Neural progenitor cell (in vitro differentiated cells): Measurements from ENCODE around the gene MKS1.

ENCODE experiments used
- EZH2 ChIP-seq: fragments of 200-600 bp; sonication (generic); IDR thresholded peaks from 2 replicates; pipeline ENCODE4 v1.6.1; 2017; ENCODE audit warnings: antibody characterized with exemption, mild to moderate bottlenecking, moderate library complexity
- TF ChIP-seq, protein P1 (sequence below): fragments of 200-600 bp; sonication (generic); IDR thresholded peaks from 2 replicates; pipeline ENCODE4 v1.5.1; 2017; ENCODE audit warnings: antibody characterized with exemption, mild to moderate bottlenecking

DNA sequence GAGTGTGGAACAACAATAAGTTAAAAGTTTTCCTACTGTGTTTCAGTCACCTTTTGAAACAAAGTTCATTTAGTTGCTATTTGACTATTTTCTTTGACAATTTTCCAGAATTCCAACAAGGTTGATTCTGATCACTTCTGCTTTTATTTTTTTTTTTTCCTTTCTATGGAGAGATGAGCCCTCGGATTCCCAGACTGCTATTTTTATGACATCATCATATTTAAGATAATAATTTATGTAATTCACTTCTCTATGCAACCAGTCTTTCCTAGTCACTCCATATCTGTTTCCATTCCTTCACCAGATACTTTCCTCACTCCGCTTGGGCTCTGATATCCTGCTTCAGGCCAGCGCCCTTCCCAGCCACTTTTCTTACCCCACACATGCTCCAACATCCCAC is 44.2 kb downstream of the MKS1 start:
- TF ChIP-seq, protein P1, sequence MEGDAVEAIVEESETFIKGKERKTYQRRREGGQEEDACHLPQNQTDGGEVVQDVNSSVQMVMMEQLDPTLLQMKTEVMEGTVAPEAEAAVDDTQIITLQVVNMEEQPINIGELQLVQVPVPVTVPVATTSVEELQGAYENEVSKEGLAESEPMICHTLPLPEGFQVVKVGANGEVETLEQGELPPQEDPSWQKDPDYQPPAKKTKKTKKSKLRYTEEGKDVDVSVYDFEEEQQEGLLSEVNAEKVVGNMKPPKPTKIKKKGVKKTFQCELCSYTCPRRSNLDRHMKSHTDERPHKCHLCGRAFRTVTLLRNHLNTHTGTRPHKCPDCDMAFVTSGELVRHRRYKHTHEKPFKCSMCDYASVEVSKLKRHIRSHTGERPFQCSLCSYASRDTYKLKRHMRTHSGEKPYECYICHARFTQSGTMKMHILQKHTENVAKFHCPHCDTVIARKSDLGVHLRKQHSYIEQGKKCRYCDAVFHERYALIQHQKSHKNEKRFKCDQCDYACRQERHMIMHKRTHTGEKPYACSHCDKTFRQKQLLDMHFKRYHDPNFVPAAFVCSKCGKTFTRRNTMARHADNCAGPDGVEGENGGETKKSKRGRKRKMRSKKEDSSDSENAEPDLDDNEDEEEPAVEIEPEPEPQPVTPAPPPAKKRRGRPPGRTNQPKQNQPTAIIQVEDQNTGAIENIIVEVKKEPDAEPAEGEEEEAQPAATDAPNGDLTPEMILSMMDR: no peak
- TF ChIP-seq EZH2: no peak
